HAP-1 (cell line): ENCODE measurements around the gene CHKA.

Experiments used
- DNase-seq, 2 experiments: peaks; one replicate each; pipeline ENCODE4 v3.0.0-alpha.2; 2016 to 2020; ENCODE audit warnings: low spot score in 2 of 2
- H3K27me3 ChIP-seq: fragments of 250-450 bp; sonication (Bioruptor Pico); 2 replicates; pipeline ENCODE4 v1.5.1; 2020; ENCODE audit warnings: low read depth, mild to moderate bottlenecking, moderate library complexity
- H3K36me3 ChIP-seq: fragments of 250-450 bp; sonication (Bioruptor Pico); replicated peaks from 2 replicates; pipeline ENCODE4 v1.5.1; 2020; ENCODE audit warnings: mild to moderate bottlenecking
- H3K4me1 ChIP-seq: fragments of 250-450 bp; sonication (Bioruptor Pico); 2 replicates; pipeline ENCODE4 v1.5.1; 2020; ENCODE audit warnings: mild to moderate bottlenecking
- H3K4me3 ChIP-seq: fragments of 250-450 bp; sonication (Bioruptor Pico); 2 replicates; pipeline ENCODE4 v1.5.1; 2020; ENCODE audit warnings: mild to moderate bottlenecking, moderate library complexity
- H3K9me3 ChIP-seq: fragments of 250-450 bp; sonication (Bioruptor Pico); 2 replicates; pipeline ENCODE4 v1.5.1; 2020; ENCODE audit warnings: mild to moderate bottlenecking, moderate library complexity
- in situ Hi-C: fragments of 300-500 bp; cut with MboI; formaldehyde crosslinking; loops from 3 replicates; pipeline ENCODE4 v1.14.3; 2020; ENCODE audit warnings: low sequenced_read_pairs, inconsistent platforms, mixed read lengths

CHKA gene

GRCh38 chr11:68026391-68027105 is 94.6 kb downstream of the CHKA start:
- no peak overlapping the region for H3K4me3 ChIP-seq
- DNase-seq: no peak
- H3K36me3 ChIP-seq: no peaks in the 10 kb centered on the region
- in situ Hi-C loops: no loop called here
- peaks cover 5% of the 10 kb centered on the region; the same call in 1 of the 2 replicates for H3K9me3 ChIP-seq
- no peaks in the 10 kb centered on the region for H3K27me3 ChIP-seq
- H3K4me1 ChIP-seq: peaks cover 7% of the 10 kb centered on the region

- Histone ChIP-seq H3K9me3 (peaks cover 5% of the 10 kb centered on the region; the same call in 1 of the 2 replicates), H3K4me3 (no peak overlapping the region), H3K36me3 (no peaks in the 10 kb centered on the region), H3K4me1 (peaks cover 4% of the 10 kb centered on the region), H3K27me3 (no peaks in the 10 kb centered on the region)
- in situ Hi-C loops: no loop called here
- no peak for DNase-seq
Observed at GRCh38 chr11:68025047-68025446, 96.1 kb downstream of the CHKA start.

- in situ Hi-C loops: no loop called here
- H3K4me3 ChIP-seq: no peak overlapping the region
- DNase-seq: no peak
- H3K27me3 ChIP-seq: no peaks in the 10 kb centered on the region
- H3K9me3 ChIP-seq: peaks cover 5% of the 10 kb centered on the region; the same call in 1 of the 2 replicates
- peaks cover 1% of the 10 kb centered on the region for H3K4me1 ChIP-seq
- H3K36me3 ChIP-seq: no peaks in the 10 kb centered on the region
Observed at GRCh38 chr11:68024508-68024907, 96.7 kb downstream of the CHKA start.

GRCh38 chr11:68022531-68022930 is 98.7 kb downstream of the CHKA start:
- Histone ChIP-seq H3K4me3 (no peak overlapping the region), H3K27me3 (no peaks in the 10 kb centered on the region), H3K36me3 (no peaks in the 10 kb centered on the region), H3K4me1 (no peaks in the 10 kb centered on the region), H3K9me3 (peaks cover 3% of the 10 kb centered on the region; the same call in 1 of the 2 replicates)
- DNase-seq: no peak
- in situ Hi-C loops: no loop called here

- Histone ChIP-seq H3K36me3 (no peaks in the 10 kb centered on the region), H3K9me3 (peaks cover 3% of the 10 kb centered on the region; the same call in 1 of the 2 replicates), H3K27me3 (no peaks in the 10 kb centered on the region), H3K4me1 (no peaks in the 10 kb centered on the region; the same call in 1 of the 2 replicates), H3K4me3 (no peak overlapping the region)
- in situ Hi-C loops: no loop called here
- DNase-seq: peak in 1 of 2 experiments; percentile 52
Observed at GRCh38 chr11:68021167-68021787, 99.9 kb downstream of the CHKA start.

GRCh38 chr11:68020575-68020974 is 100.6 kb downstream of the CHKA start:
- Histone ChIP-seq H3K4me3 (no peak overlapping the region), H3K27me3 (no peaks in the 10 kb centered on the region), H3K9me3 (peaks cover 3% of the 10 kb centered on the region; the same call in 1 of the 2 replicates), H3K4me1 (no peaks in the 10 kb centered on the region; the same call in 1 of the 2 replicates), H3K36me3 (no peaks in the 10 kb centered on the region)
- in situ Hi-C loops: no loop called here
- DNase-seq: no peak

GRCh38 chr11:68019486-68019885 is 101.7 kb downstream of the CHKA start:
- DNase-seq: no peak
- Histone ChIP-seq H3K9me3 (no peaks in the 10 kb centered on the region; the same call in 1 of the 2 replicates), H3K27me3 (no peaks in the 10 kb centered on the region), H3K4me3 (no peak overlapping the region), H3K36me3 (no peaks in the 10 kb centered on the region), H3K4me1 (no peaks in the 10 kb centered on the region; the same call in 1 of the 2 replicates)
- in situ Hi-C loops: no loop called here

GRCh38 chr11:68018730-68019190 is 102.4 kb downstream of the CHKA start:
- Histone ChIP-seq H3K27me3 (no peaks in the 10 kb centered on the region), H3K4me3 (no peak overlapping the region), H3K4me1 (peaks cover 1% of the 10 kb centered on the region), H3K36me3 (no peaks in the 10 kb centered on the region), H3K9me3 (no peaks in the 10 kb centered on the region)
- DNase-seq: no peak
- in situ Hi-C loops: no loop called here

- Histone ChIP-seq H3K4me3 (no peak overlapping the region), H3K27me3 (no peaks in the 10 kb centered on the region), H3K4me1 (peaks cover 7% of the 10 kb centered on the region), H3K36me3 (no peaks in the 10 kb centered on the region), H3K9me3 (no peaks in the 10 kb centered on the region)
- no peak for DNase-seq
- in situ Hi-C loops: no loop called here
Observed at GRCh38 chr11:68017980-68018729, 103.0 kb downstream of the CHKA start.

- Histone ChIP-seq H3K27me3 (no peaks in the 10 kb centered on the region), H3K4me3 (no peak overlapping the region), H3K36me3 (no peaks in the 10 kb centered on the region), H3K4me1 (peaks cover 15% of the 10 kb centered on the region), H3K9me3 (no peaks in the 10 kb centered on the region)
- in situ Hi-C loops: no loop called here
- DNase-seq: no peak
Observed at GRCh38 chr11:68016904-68017817, 104.0 kb downstream of the CHKA start.

- Histone ChIP-seq H3K9me3 (no peaks in the 10 kb centered on the region), H3K4me3 (no peak overlapping the region), H3K4me1 (peaks cover 15% of the 10 kb centered on the region), H3K27me3 (no peaks in the 10 kb centered on the region), H3K36me3 (no peaks in the 10 kb centered on the region)
- peak in 1 of 2 experiments; percentile 46 for DNase-seq
- in situ Hi-C loops: no loop called here
Observed at GRCh38 chr11:68016161-68016903, 104.9 kb downstream of the CHKA start.

GRCh38 chr11:68015467-68015866 is 105.7 kb downstream of the CHKA start:
- H3K27me3 ChIP-seq: no peaks in the 10 kb centered on the region
- peaks cover 23% of the 10 kb centered on the region for H3K4me1 ChIP-seq
- H3K36me3 ChIP-seq: no peaks in the 10 kb centered on the region
- no peak for DNase-seq
- in situ Hi-C loops: no loop called here
- no peaks in the 10 kb centered on the region for H3K9me3 ChIP-seq
- H3K4me3 ChIP-seq: no peak overlapping the region
